Measurements from ENCODE around the gene FSTL1.

FSTL1 gene

GRCh38 chr3:120353463-120353862 lies 97.3 kb downstream of the FSTL1 start:
- no peak for DNase-seq (ENCODE audit: extremely low spot score)
- ChIA-PET CTCF (interaction anchor here (1.4 to 3.0 kb wide), 2 partner anchors 21 to 64 kb away, joined by 3 to 11 read pairs; no protein-coding TSS in a partner anchor), POLR2A (no interaction called here)
- no peak for TF ChIP-seq CTCF (IDR thresholded peaks at IDR 0.05; ENCODE audit: control extremely low read depth, extremely low read depth, low read depth, missing control alignments)

GRCh38 chr3:120352017-120352416 lies 98.8 kb downstream of the FSTL1 start:
- CTCF ChIA-PET, result interaction anchor here (0.9 to 3.0 kb wide), 2 partner anchors 11 to 66 kb away, joined by 3 to 11 read pairs; no protein-coding TSS in a partner anchor
- no peak for DNase-seq (ENCODE audit: extremely low spot score)
- no peak for TF ChIP-seq CTCF (IDR thresholded peaks at IDR 0.05; ENCODE audit: control extremely low read depth, extremely low read depth, low read depth, missing control alignments)
- POLR2A ChIA-PET, result no interaction called here

- no peak for TF ChIP-seq CTCF (IDR thresholded peaks at IDR 0.05; ENCODE audit: control extremely low read depth, extremely low read depth, low read depth, missing control alignments)
- CTCF ChIA-PET, result interaction anchor here (2.9 kb wide), 1 partner anchor 67 kb away, joined by 18 read pairs; no protein-coding TSS in a partner anchor
- DNase-seq (ENCODE audit: extremely low spot score), result no peak
- POLR2A ChIA-PET, result no interaction called here
Observed at GRCh38 chr3:120350401-120350941, 100.3 kb downstream of the FSTL1 start.

GRCh38 chr3:120349855-120350125 lies 101.0 kb downstream of the FSTL1 start:
- POLR2A ChIA-PET, result interaction anchor here (0.6 to 1.9 kb wide), 2 partner anchors 76 to 256 kb away, joined by 5 to 7 read pairs; partner anchors contain the start of gene GSK3B
- CTCF ChIA-PET, result interaction anchor here (1.1 to 2.9 kb wide), 3 partner anchors 16 to 68 kb away, joined by 4 to 18 read pairs (median 4); no protein-coding TSS in a partner anchor
- DNase-seq (ENCODE audit: extremely low spot score), result no peak
- no peak for TF ChIP-seq CTCF (IDR thresholded peaks at IDR 0.05; ENCODE audit: control extremely low read depth, extremely low read depth, low read depth, missing control alignments)

- ChIA-PET CTCF (interaction anchor here (0.6 to 2.9 kb wide), 7 partner anchors 9 to 1465 kb away, joined by 3 to 18 read pairs (median 4); no protein-coding TSS in a partner anchor), POLR2A (interaction anchor here (0.6 to 1.9 kb wide), 3 partner anchors 76 to 255 kb away, joined by 5 to 7 read pairs (median 5); partner anchors contain the start of gene GSK3B)
- DNase-seq (ENCODE audit: extremely low spot score), result peak; percentile 92
- TF ChIP-seq CTCF (IDR thresholded peaks at IDR 0.05; ENCODE audit: control extremely low read depth, extremely low read depth, low read depth, missing control alignments), result peak; percentile 49
Observed at GRCh38 chr3:120348991-120349854, 101.6 kb downstream of the FSTL1 start, which contains the start of gene LRRC58. Gene LRRC58, minus strand, starts transcription at chr3:120349354. Its CDS starts 111 bp downstream, at chr3:120349243.
